HUES6 (cell line): ENCODE data around the gene SLC37A1.

ENCODE experiments used
- H3K27ac ChIP-seq: 2 replicates; pipeline ENCODE4 v1.7.0; 2013; ENCODE audit warnings: low read depth, mild to moderate bottlenecking, low read length, inconsistent platforms
- H3K27me3 ChIP-seq: 2 replicates; pipeline ENCODE4 v1.6.1; 2013; ENCODE audit warnings: low read length; ENCODE audit not compliant: control insufficient read depth, insufficient read depth
- H3K36me3 ChIP-seq: 2 replicates; pipeline ENCODE4 v1.6.1; 2013; ENCODE audit warnings: low read length; ENCODE audit not compliant: control insufficient read depth, insufficient read depth
- H3K4me1 ChIP-seq: 2 replicates; pipeline ENCODE4 v1.6.1; 2013; ENCODE audit warnings: low read length; ENCODE audit not compliant: control insufficient read depth, insufficient read depth
- H3K4me3 ChIP-seq: 2 replicates; pipeline ENCODE4 v1.5.1; 2013; ENCODE audit warnings: low read depth, low read length
- H3K9ac ChIP-seq: one replicate; pipeline ENCODE4 v1.6.1; 2013; ENCODE audit warnings: mild to moderate bottlenecking, low read length
- H3K9me3 ChIP-seq: 2 replicates; pipeline ENCODE4 v1.6.1; 2013; ENCODE audit warnings: low read depth, low read length; ENCODE audit not compliant: control insufficient read depth, insufficient read depth

The SLC37A1 gene

GRCh38 chr21:42556960-42557359, 43.3 kb downstream of the SLC37A1 start:
- Histone ChIP-seq H3K27me3 (no peaks in the 10 kb centered on the region), H3K9ac (no peak overlapping the region), H3K27ac (no peak overlapping the region), H3K9me3 (no peaks in the 10 kb centered on the region), H3K4me3 (no peak overlapping the region), H3K4me1 (peaks cover 5% of the 10 kb centered on the region; the same call in 1 of the 2 replicates), H3K36me3 (peaks cover 25% of the 10 kb centered on the region)

- Histone ChIP-seq H3K27ac (no peak overlapping the region), H3K9ac (no peak overlapping the region), H3K9me3 (no peaks in the 10 kb centered on the region), H3K4me1 (peaks cover 5% of the 10 kb centered on the region; the same call in 1 of the 2 replicates), H3K4me3 (no peak overlapping the region), H3K36me3 (peaks cover 29% of the 10 kb centered on the region), H3K27me3 (no peaks in the 10 kb centered on the region)
Measured at GRCh38 chr21:42557420-42557819, 43.8 kb downstream of the SLC37A1 start.

- no peak overlapping the region for H3K9ac ChIP-seq
- no peaks in the 10 kb centered on the region for H3K9me3 ChIP-seq
- peaks cover 34% of the 10 kb centered on the region for H3K36me3 ChIP-seq
- no peak overlapping the region for H3K4me3 ChIP-seq
- peaks cover 5% of the 10 kb centered on the region; the same call in 1 of the 2 replicates for H3K4me1 ChIP-seq
- H3K27ac ChIP-seq, result no peak overlapping the region
- no peaks in the 10 kb centered on the region for H3K27me3 ChIP-seq
Measured at GRCh38 chr21:42558368-42558767, 44.7 kb downstream of the SLC37A1 start.

- peaks cover 3% of the 10 kb centered on the region; the same call in 1 of the 2 replicates for H3K4me1 ChIP-seq
- no peak overlapping the region for H3K9ac ChIP-seq
- H3K27ac ChIP-seq, result no peak overlapping the region
- no peak overlapping the region for H3K4me3 ChIP-seq
- H3K9me3 ChIP-seq, result no peaks in the 10 kb centered on the region
- no peaks in the 10 kb centered on the region for H3K27me3 ChIP-seq
- H3K36me3 ChIP-seq, result peaks cover 34% of the 10 kb centered on the region
Measured at GRCh38 chr21:42558846-42559245, 45.2 kb downstream of the SLC37A1 start.

- H3K27ac ChIP-seq, result no peak overlapping the region
- no peak overlapping the region for H3K4me3 ChIP-seq
- no peaks in the 10 kb centered on the region for H3K9me3 ChIP-seq
- H3K36me3 ChIP-seq, result peaks cover 34% of the 10 kb centered on the region
- no peaks in the 10 kb centered on the region for H3K4me1 ChIP-seq
- no peak overlapping the region for H3K9ac ChIP-seq
- H3K27me3 ChIP-seq, result no peaks in the 10 kb centered on the region
Measured at GRCh38 chr21:42559326-42559725, 45.7 kb downstream of the SLC37A1 start.

GRCh38 chr21:42560517-42561179, 47.0 kb downstream of the SLC37A1 start:
- H3K9ac ChIP-seq, result no peak overlapping the region
- H3K4me1 ChIP-seq, result no peaks in the 10 kb centered on the region
- H3K4me3 ChIP-seq, result no peak overlapping the region
- peaks cover 30% of the 10 kb centered on the region for H3K36me3 ChIP-seq
- H3K27me3 ChIP-seq, result no peaks in the 10 kb centered on the region
- H3K9me3 ChIP-seq, result no peaks in the 10 kb centered on the region
- H3K27ac ChIP-seq, result no peak overlapping the region

- H3K27ac ChIP-seq, result no peak overlapping the region
- H3K4me3 ChIP-seq, result no peak overlapping the region
- H3K9ac ChIP-seq, result no peak overlapping the region
- no peaks in the 10 kb centered on the region for H3K9me3 ChIP-seq
- peaks cover 28% of the 10 kb centered on the region for H3K36me3 ChIP-seq
- no peaks in the 10 kb centered on the region for H3K4me1 ChIP-seq
- no peaks in the 10 kb centered on the region for H3K27me3 ChIP-seq
Measured at GRCh38 chr21:42561762-42562650, 48.4 kb downstream of the SLC37A1 start.

GRCh38 chr21:42562816-42563215, 49.2 kb downstream of the SLC37A1 start:
- no peak overlapping the region for H3K4me3 ChIP-seq
- H3K4me1 ChIP-seq, result no peaks in the 10 kb centered on the region
- H3K9me3 ChIP-seq, result no peaks in the 10 kb centered on the region
- no peak overlapping the region for H3K9ac ChIP-seq
- peaks cover 31% of the 10 kb centered on the region for H3K36me3 ChIP-seq
- no peaks in the 10 kb centered on the region for H3K27me3 ChIP-seq
- no peak overlapping the region for H3K27ac ChIP-seq

GRCh38 chr21:42563261-42563660, 49.6 kb downstream of the SLC37A1 start:
- Histone ChIP-seq H3K27ac (no peak overlapping the region), H3K27me3 (no peaks in the 10 kb centered on the region), H3K4me1 (no peaks in the 10 kb centered on the region), H3K4me3 (no peak overlapping the region), H3K9ac (no peak overlapping the region), H3K9me3 (no peaks in the 10 kb centered on the region), H3K36me3 (peaks cover 32% of the 10 kb centered on the region)

- Histone ChIP-seq H3K27ac (no peak overlapping the region), H3K4me3 (no peak overlapping the region)
Measured at GRCh38 chr21:42563686-42564085, 50.0 kb downstream of the SLC37A1 start.

GRCh38 chr21:42564561-42564971, 50.9 kb downstream of the SLC37A1 start:
- no peak overlapping the region for H3K4me3 ChIP-seq
- no peak overlapping the region for H3K27ac ChIP-seq
- no peaks in the 10 kb centered on the region for H3K27me3 ChIP-seq
- no peaks in the 10 kb centered on the region for H3K9me3 ChIP-seq
- no peaks in the 10 kb centered on the region for H3K4me1 ChIP-seq
- no peak overlapping the region for H3K9ac ChIP-seq
- peaks cover 34% of the 10 kb centered on the region for H3K36me3 ChIP-seq

More at GRCh38 chr21:42563686-42564085, 50.0 kb downstream of the SLC37A1 start:
- Histone ChIP-seq H3K9me3 (no peaks in the 10 kb centered on the region), H3K4me1 (no peaks in the 10 kb centered on the region), H3K36me3 (peaks cover 33% of the 10 kb centered on the region), H3K27me3 (no peaks in the 10 kb centered on the region), H3K9ac (no peak overlapping the region)
